ENCODE results near the gene GABPB1. TPM values are rescaled to one million over a fixed set of nuclear protein-coding genes. Genes with fewer than 3 reads are reported as not detected.

Gene GABPB1
- total and polyA plus RNA-seq, 9 donors: 7.0 to 21.9 (median 15.1) TPM

DNA sequence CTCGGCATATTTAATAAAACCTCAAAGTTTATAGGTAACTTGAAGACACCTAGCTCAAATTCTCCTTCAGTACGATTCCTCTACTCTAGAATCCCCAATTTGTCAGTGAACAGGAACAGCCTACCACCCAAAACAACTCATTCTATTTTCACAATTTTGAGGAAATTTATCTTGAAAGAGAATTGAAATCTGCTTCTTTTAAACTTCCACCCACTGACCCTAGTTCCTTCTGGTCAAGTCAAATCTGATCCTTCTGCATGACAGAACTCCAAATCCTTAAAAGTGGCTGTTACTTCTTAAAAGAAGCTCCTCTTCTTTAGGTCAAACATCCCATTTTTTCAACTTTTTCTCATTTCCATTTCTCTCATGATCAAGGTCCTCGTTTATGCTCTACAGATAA lies 4.4 kb downstream of the GABPB1 start:
- DNase-seq: no peak
- Histone ChIP-seq H3K27ac (no peak overlapping the region), H3K4me3 (no peak overlapping the region), H3K4me1 (ENCODE audit: insufficient read depth) (peaks cover 21% of the 10 kb centered on the region), H3K36me3 (no peaks in the 10 kb centered on the region), H3K27me3 (no peaks in the 10 kb centered on the region), H3K9me3 (no peaks in the 10 kb centered on the region)
- intact Hi-C loops (cut with DNase I): no loop called here
- 79 to 94% (median 83%) methylated on average over 3 of the region's 3 CpGs for whole genome bisulfite sequencing, 3 donors
- TF ChIP-seq POLR2A (IDR thresholded peaks at IDR 0.05) (no peak), EP300 (IDR thresholded peaks at IDR 0.05) (no peak)
- TF ChIP-seq, protein P1, sequence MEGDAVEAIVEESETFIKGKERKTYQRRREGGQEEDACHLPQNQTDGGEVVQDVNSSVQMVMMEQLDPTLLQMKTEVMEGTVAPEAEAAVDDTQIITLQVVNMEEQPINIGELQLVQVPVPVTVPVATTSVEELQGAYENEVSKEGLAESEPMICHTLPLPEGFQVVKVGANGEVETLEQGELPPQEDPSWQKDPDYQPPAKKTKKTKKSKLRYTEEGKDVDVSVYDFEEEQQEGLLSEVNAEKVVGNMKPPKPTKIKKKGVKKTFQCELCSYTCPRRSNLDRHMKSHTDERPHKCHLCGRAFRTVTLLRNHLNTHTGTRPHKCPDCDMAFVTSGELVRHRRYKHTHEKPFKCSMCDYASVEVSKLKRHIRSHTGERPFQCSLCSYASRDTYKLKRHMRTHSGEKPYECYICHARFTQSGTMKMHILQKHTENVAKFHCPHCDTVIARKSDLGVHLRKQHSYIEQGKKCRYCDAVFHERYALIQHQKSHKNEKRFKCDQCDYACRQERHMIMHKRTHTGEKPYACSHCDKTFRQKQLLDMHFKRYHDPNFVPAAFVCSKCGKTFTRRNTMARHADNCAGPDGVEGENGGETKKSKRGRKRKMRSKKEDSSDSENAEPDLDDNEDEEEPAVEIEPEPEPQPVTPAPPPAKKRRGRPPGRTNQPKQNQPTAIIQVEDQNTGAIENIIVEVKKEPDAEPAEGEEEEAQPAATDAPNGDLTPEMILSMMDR (IDR thresholded peaks at IDR 0.05): no peak

GRCh38 chr15:50345298-50345697 lies 9.7 kb downstream of the GABPB1 start:
- Histone ChIP-seq H3K36me3 (no peaks in the 10 kb centered on the region), H3K9me3 (no peaks in the 10 kb centered on the region), H3K4me3 (no peak overlapping the region), H3K27ac (no peak overlapping the region), H3K27me3 (no peaks in the 10 kb centered on the region), H3K4me1 (ENCODE audit: insufficient read depth) (peaks cover 10% of the 10 kb centered on the region)
- intact Hi-C loops (cut with DNase I): no loop called here
- no peak for DNase-seq
- no peak for TF ChIP-seq EP300 (IDR thresholded peaks at IDR 0.05)
- TF ChIP-seq POLR2A (IDR thresholded peaks at IDR 0.05): no peak
- TF ChIP-seq, protein P1 (IDR thresholded peaks at IDR 0.05): no peak
- WGBS, 3 donors: 85 to 88% (median 87%) methylated on average over 5 of the region's 5 CpGs

- no peaks in the 10 kb centered on the region for H3K27me3 ChIP-seq
- no peak overlapping the region for H3K27ac ChIP-seq
- H3K4me3 ChIP-seq: no peak overlapping the region
- DNase-seq: no peak
- intact Hi-C loops (cut with DNase I): no loop called here
- no peaks in the 10 kb centered on the region for H3K9me3 ChIP-seq
- H3K4me1 ChIP-seq (ENCODE audit: insufficient read depth): peaks cover 10% of the 10 kb centered on the region
- TF ChIP-seq POLR2A (IDR thresholded peaks at IDR 0.05): no peak
- TF ChIP-seq, protein P1 (IDR thresholded peaks at IDR 0.05): no peak
- WGBS, 3 donors: 78 to 87% (median 82%) methylated on average over 3 of the region's 3 CpGs
- H3K36me3 ChIP-seq: no peaks in the 10 kb centered on the region
Observed at GRCh38 chr15:50344006-50344464, 11.0 kb downstream of the GABPB1 start.

DNA sequence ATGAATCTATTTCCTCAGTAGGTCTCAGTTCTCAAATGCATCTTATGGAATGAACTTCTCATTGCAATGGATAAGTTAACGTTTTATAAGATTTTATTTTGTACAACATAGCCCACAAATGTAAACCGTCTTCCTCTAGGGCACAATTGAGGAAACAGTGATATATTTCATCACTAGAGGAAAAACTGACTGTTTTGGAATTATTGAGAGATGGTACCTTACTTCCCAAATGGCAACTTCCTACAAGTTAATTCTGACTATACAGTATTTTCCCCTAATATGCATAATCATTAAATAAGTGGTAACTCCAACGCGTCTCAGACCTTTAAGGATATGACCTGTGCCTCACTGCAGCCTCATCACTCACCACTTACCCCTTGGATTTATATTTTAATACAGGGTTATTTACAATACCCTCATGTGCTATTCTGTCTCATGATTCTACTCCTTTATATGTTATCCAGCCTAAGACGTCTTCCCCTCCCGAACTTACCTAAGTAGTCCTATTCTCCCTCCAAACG lies 13.3 kb downstream of the GABPB1 start:
- 75 to 82% (median 81%) methylated on average over 7 of the region's 7 CpGs for WGBS, 3 donors
- Histone ChIP-seq H3K36me3 (no peaks in the 10 kb centered on the region), H3K4me3 (no peak overlapping the region), H3K9me3 (no peaks in the 10 kb centered on the region), H3K27ac (no peak overlapping the region), H3K4me1 (ENCODE audit: insufficient read depth) (no peaks in the 10 kb centered on the region), H3K27me3 (no peaks in the 10 kb centered on the region)
- DNase-seq: no peak
- TF ChIP-seq, protein P1 (IDR thresholded peaks at IDR 0.05): no peak
- TF ChIP-seq POLR2A (IDR thresholded peaks at IDR 0.05) (no peak), EP300 (IDR thresholded peaks at IDR 0.05) (no peak)
- intact Hi-C loops (cut with DNase I): no loop called here
